AG04450 (cell line): ENCODE measurements around the gene TEX14. TPM values are rescaled to one million over a fixed set of nuclear protein-coding genes. Genes with fewer than 3 reads are reported as not detected.

Experiments used
- CTCF ChIA-PET: fragments of 300-600, 350-600 bp; formaldehyde crosslinking; extraction: SDS; loops from one replicate; lab custom pipeline; 2022; ENCODE audit warnings: antibody characterized with exemption, inconsistent platforms; lab: Charles Lee
- POLR2A ChIA-PET: fragments of 350-600 bp; formaldehyde crosslinking; extraction: SDS; loops from one replicate; lab custom pipeline; 2021; ENCODE audit warnings: antibody characterized with exemption, inconsistent platforms; lab: Yijun Ruan, JAX
- DNase-seq: peaks from one replicate; pipeline ENCODE4 v3.0.0-alpha.2; 2011; ENCODE audit warnings: low read depth, low spot score
- H3K27ac ChIP-seq: one replicate; pipeline ENCODE4 v1.5.1; 2012; ENCODE audit warnings: low read depth, low read length, control low read depth
- H3K27me3 ChIP-seq: one replicate; pipeline ENCODE4 v1.6.0; 2012; ENCODE audit warnings: low read length; ENCODE audit not compliant: control insufficient read depth, insufficient read depth
- H3K4me3 ChIP-seq: 2 replicates; pipeline ENCODE4 v1.5.1; 2011; ENCODE audit warnings: mild to moderate bottlenecking, low read depth, low read length, control low read depth
- H3K9me3 ChIP-seq: 2 replicates; pipeline ENCODE4 v1.5.1; 2012; ENCODE audit warnings: low read length; ENCODE audit not compliant: control insufficient read depth, insufficient read depth
- polyA plus RNA-seq: library from polyadenylated mRNA; depleted of rRNA; stranded (reverse); fragments of >200 nt; gene quantifications from 2 replicates; pipeline ENCODE4 v1.2.3, GENCODE V29; 2011
- TF ChIP-seq, protein P1 (sequence below): IDR thresholded peaks from 2 replicates; pipeline ENCODE4 v1.5.1; 2011; ENCODE audit warnings: low read depth, low read length, control low read depth, inconsistent platforms

Gene TEX14
- polyA plus RNA-seq, 1 experiment = 0.09 TPM

DNA sequence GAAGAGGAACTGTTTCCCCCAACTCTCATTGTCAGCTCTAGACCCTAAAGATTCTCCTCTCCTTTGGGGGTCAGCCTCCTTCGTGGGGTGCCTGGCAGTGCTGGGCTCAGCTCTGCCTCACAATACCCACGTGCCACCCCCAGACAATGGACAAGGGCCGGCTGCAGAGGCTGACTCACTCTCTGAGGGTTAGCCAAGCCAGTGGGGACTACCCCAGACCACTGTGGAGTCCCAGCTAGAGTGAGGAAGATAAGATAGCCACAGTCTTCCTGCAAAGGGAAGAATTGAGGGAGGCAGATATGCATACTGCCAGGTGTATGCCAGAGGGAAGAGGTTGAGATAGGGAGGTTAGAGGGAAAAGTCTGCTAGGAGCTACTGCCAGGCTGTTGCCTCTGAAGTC, 163.9 kb downstream of the TEX14 start:
- TF ChIP-seq, protein P1, sequence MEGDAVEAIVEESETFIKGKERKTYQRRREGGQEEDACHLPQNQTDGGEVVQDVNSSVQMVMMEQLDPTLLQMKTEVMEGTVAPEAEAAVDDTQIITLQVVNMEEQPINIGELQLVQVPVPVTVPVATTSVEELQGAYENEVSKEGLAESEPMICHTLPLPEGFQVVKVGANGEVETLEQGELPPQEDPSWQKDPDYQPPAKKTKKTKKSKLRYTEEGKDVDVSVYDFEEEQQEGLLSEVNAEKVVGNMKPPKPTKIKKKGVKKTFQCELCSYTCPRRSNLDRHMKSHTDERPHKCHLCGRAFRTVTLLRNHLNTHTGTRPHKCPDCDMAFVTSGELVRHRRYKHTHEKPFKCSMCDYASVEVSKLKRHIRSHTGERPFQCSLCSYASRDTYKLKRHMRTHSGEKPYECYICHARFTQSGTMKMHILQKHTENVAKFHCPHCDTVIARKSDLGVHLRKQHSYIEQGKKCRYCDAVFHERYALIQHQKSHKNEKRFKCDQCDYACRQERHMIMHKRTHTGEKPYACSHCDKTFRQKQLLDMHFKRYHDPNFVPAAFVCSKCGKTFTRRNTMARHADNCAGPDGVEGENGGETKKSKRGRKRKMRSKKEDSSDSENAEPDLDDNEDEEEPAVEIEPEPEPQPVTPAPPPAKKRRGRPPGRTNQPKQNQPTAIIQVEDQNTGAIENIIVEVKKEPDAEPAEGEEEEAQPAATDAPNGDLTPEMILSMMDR = no peak
- ChIA-PET CTCF (interaction anchor here (0.9 to 2.8 kb wide), 3 partner anchors 9 to 104 kb away, joined by 3 to 10 read pairs (median 5); no protein-coding TSS in a partner anchor), POLR2A (no interaction called here)
- Histone ChIP-seq H3K27ac (no peak overlapping the region), H3K27me3 (peaks cover 9% of the 10 kb centered on the region), H3K9me3 (no peaks in the 10 kb centered on the region), H3K4me3 (no peak overlapping the region)
- no peak for DNase-seq

DNA sequence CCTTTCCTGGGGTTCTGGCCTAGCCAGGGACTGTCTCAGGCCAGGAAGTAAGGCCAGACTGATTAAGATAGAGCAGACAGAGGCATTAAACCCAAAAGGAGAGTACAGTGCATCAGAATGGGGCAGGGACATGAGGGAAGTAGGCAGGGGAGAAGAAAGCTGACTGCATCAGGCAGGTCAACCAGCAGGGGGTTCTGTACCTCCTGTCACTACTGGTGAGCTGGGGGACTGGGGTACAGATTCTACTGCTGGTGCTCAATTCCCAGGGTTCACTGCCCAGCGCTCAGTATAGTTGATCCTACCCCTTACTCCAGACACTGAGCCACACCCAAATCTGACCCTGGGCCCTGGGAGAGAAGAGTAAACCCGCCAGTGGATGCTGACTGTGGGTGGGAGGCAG, 164.5 kb downstream of the TEX14 start:
- TF ChIP-seq, protein P1 = peak; percentile 23; the same call in 1 of the 2 replicates
- Histone ChIP-seq H3K4me3 (no peak overlapping the region), H3K9me3 (no peaks in the 10 kb centered on the region), H3K27ac (no peak overlapping the region), H3K27me3 (peaks cover 4% of the 10 kb centered on the region)
- CTCF ChIA-PET = interaction anchor here (0.9 to 2.8 kb wide), 3 partner anchors 9 to 105 kb away, joined by 3 to 10 read pairs (median 5); no protein-coding TSS in a partner anchor
- no peak for DNase-seq
- POLR2A ChIA-PET = no interaction called here

GRCh38 chr17:58525239-58525638, 166.6 kb downstream of the TEX14 start:
- H3K27ac ChIP-seq = peak overlapping the region; percentile 70
- H3K27me3 ChIP-seq = peaks cover 2% of the 10 kb centered on the region
- POLR2A ChIA-PET = interaction anchor here (1.0 to 2.5 kb wide), 2 partner anchors 11 to 106 kb away, joined by 4 to 18 read pairs; partner anchors contain the start of gene MTMR4
- TF ChIP-seq, protein P1 = no peak
- no peaks in the 10 kb centered on the region for H3K9me3 ChIP-seq
- no peak overlapping the region for H3K4me3 ChIP-seq
- CTCF ChIA-PET = interaction anchor here (1.6 kb wide), 1 partner anchor 107 kb away, joined by 3 read pairs; no protein-coding TSS in a partner anchor
- peak; percentile 55 for DNase-seq

GRCh38 chr17:58521680-58522079, 170.2 kb downstream of the TEX14 start:
- no peaks in the 10 kb centered on the region for H3K9me3 ChIP-seq
- ChIA-PET CTCF (no interaction called here), POLR2A (no interaction called here)
- no peak overlapping the region for H3K4me3 ChIP-seq
- DNase-seq = no peak
- no peak overlapping the region for H3K27ac ChIP-seq
- H3K27me3 ChIP-seq = no peaks in the 10 kb centered on the region
- TF ChIP-seq, protein P1 = no peak

- POLR2A ChIA-PET = interaction anchor here (0.6 kb wide), 1 partner anchor 13 kb away, joined by 3 read pairs; no protein-coding TSS in a partner anchor
- Histone ChIP-seq H3K4me3 (no peak overlapping the region), H3K27ac (no peak overlapping the region), H3K27me3 (no peaks in the 10 kb centered on the region), H3K9me3 (no peaks in the 10 kb centered on the region)
- no peak for DNase-seq
- CTCF ChIA-PET = interaction anchor here (0.7 to 3.2 kb wide), 5 partner anchors 14 to 483 kb away, joined by 3 to 41 read pairs (median 3); no protein-coding TSS in a partner anchor
- TF ChIP-seq, protein P1 = peak; percentile 50
Measured at GRCh38 chr17:58520843-58521430, 170.9 kb downstream of the TEX14 start.
